Measurements from ENCODE around the gene CACHD1. TPM values are rescaled to one million over a fixed set of nuclear protein-coding genes. Genes with fewer than 3 reads are reported as not detected.

The CACHD1 gene
- total and polyA plus RNA-seq, 2 donors from 2014 or later = 3.9 to 8.2 TPM

DNA sequence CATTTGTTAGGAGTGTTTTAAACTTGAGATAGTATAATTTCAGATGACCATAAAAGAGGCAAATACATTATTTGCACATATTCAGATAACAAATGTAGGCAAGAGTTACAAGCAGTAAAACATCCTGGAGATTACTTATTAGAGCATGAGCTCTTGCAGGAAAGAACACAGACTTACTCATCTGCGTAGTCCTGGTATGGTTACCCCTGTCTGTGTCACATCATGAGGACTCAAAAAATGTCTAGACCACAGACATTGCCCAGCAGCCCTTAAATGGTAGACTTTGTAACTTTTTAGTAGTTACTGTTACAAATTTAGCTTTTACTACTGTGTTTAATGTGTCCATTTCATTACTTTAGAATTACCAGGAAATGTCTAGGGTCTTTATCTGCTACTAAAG lies 12.8 kb downstream of the CACHD1 start:
- peaks cover 12 to 35% (median 18%) of the 10 kb centered on the region in 3 donors for H3K4me1 ChIP-seq (ENCODE audit: control insufficient read depth in 2 of 3, insufficient read depth in 2 of 3, low read depth in 1 of 3, low read length in 3 of 3)
- H3K27me3 ChIP-seq (ENCODE audit: control insufficient read depth, insufficient read depth, low read length) = no peaks in the 10 kb centered on the region
- H3K9me3 ChIP-seq (ENCODE audit: control insufficient read depth in 2 of 3, insufficient read depth in 1 of 3, low read length in 3 of 3) = no peaks in the 10 kb centered on the region
- TF ChIP-seq, protein P1, sequence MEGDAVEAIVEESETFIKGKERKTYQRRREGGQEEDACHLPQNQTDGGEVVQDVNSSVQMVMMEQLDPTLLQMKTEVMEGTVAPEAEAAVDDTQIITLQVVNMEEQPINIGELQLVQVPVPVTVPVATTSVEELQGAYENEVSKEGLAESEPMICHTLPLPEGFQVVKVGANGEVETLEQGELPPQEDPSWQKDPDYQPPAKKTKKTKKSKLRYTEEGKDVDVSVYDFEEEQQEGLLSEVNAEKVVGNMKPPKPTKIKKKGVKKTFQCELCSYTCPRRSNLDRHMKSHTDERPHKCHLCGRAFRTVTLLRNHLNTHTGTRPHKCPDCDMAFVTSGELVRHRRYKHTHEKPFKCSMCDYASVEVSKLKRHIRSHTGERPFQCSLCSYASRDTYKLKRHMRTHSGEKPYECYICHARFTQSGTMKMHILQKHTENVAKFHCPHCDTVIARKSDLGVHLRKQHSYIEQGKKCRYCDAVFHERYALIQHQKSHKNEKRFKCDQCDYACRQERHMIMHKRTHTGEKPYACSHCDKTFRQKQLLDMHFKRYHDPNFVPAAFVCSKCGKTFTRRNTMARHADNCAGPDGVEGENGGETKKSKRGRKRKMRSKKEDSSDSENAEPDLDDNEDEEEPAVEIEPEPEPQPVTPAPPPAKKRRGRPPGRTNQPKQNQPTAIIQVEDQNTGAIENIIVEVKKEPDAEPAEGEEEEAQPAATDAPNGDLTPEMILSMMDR (IDR thresholded peaks at IDR 0.05; ENCODE audit: borderline replicate concordance, extremely low read depth, insufficient read depth) = no peak
- FAIRE-seq (no peak), DNase-seq (no peak)
- H3K9ac ChIP-seq (ENCODE audit: low read length in 3 of 3) = no peak overlapping the region
- H3K4me3 ChIP-seq (ENCODE audit: low read length in 3 of 3) = no peak overlapping the region
- intact Hi-C loops (cut with DNase I) = no loop called here
- no peaks in the 10 kb centered on the region for H3K36me3 ChIP-seq (ENCODE audit: control insufficient read depth in 2 of 3, insufficient read depth in 3 of 3, low read length in 3 of 3)
- no peak overlapping the region for H3K27ac ChIP-seq (ENCODE audit: low read depth in 2 of 2, low read length in 2 of 2)

DNA sequence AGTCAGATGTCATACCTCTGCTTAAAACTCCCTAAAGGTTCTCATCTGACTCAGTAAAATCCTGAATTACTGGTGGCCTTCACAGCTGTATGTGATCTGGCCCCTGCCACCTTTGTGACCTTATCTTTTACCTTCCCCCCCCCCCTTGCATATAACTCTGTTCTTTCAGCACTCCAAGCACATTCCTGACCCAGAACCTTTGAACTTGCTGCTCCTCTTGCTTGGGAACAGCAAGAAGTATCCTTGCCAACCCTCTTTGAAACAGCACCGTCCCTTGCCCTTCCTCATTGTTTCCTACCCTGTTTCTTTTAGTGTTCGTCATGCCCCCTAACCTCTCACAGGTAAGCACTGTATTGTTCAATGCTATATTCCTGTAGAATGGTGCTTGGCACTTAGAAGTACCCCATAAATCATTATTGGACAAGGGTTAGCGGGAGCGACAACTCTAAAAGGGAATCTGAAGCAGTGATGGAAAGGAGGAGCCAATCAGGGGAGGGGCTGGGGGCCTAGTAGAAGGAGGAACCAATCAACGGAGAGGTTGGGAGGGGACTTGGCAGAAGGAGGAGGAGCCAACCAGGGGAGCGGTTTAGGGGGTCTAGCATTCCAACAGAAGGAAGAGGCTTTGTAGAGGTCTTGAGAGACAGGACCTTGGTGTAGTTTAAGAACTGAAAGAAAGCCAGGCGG lies 13.9 kb downstream of the CACHD1 start:
- no peak for FAIRE-seq
- H3K9ac ChIP-seq (ENCODE audit: low read length in 3 of 3) = no peak overlapping the region
- H3K27ac ChIP-seq (ENCODE audit: low read depth in 2 of 2, low read length in 2 of 2) = peak overlapping the region; percentile 12 to 41
- H3K9me3 ChIP-seq (ENCODE audit: control insufficient read depth in 2 of 3, insufficient read depth in 1 of 3, low read length in 3 of 3) = no peaks in the 10 kb centered on the region
- no peaks in the 10 kb centered on the region for H3K36me3 ChIP-seq (ENCODE audit: control insufficient read depth in 2 of 3, insufficient read depth in 3 of 3, low read length in 3 of 3)
- intact Hi-C loops (cut with DNase I) = no loop called here
- no peaks in the 10 kb centered on the region for H3K27me3 ChIP-seq (ENCODE audit: control insufficient read depth, insufficient read depth, low read length)
- peaks cover 7 to 28% (median 18%) of the 10 kb centered on the region in 3 donors for H3K4me1 ChIP-seq (ENCODE audit: control insufficient read depth in 2 of 3, insufficient read depth in 2 of 3, low read depth in 1 of 3, low read length in 3 of 3)
- no peak overlapping the region for H3K4me3 ChIP-seq (ENCODE audit: low read length in 3 of 3)
- TF ChIP-seq, protein P1 (IDR thresholded peaks at IDR 0.05; ENCODE audit: borderline replicate concordance, extremely low read depth, insufficient read depth) = no peak
- no peak for DNase-seq

DNA sequence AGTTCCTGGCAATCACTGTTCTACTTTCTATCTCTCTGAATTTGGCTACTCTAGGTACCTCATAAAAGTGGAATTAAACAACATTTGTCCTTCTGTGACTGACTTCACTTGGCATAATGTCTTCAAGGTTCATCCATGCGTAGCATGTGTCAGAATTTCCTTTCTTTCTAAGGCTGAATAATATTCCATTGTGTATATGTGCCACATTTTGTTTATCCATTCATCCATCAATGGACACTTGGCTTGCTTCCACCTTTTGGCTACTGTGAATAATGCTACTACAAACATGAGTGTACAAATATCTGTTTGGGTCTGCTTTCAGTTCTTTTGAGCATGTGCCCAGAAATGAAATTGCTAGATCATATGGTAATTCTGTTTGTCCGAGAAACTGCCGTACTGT lies 14.7 kb downstream of the CACHD1 start:
- H3K4me3 ChIP-seq (ENCODE audit: low read length in 3 of 3) = no peak overlapping the region
- H3K36me3 ChIP-seq (ENCODE audit: control insufficient read depth in 2 of 3, insufficient read depth in 3 of 3, low read length in 3 of 3) = no peaks in the 10 kb centered on the region
- H3K27me3 ChIP-seq (ENCODE audit: control insufficient read depth, insufficient read depth, low read length) = no peaks in the 10 kb centered on the region
- intact Hi-C loops (cut with DNase I) = no loop called here
- TF ChIP-seq, protein P1 (IDR thresholded peaks at IDR 0.05; ENCODE audit: borderline replicate concordance, extremely low read depth, insufficient read depth) = no peak
- H3K9ac ChIP-seq (ENCODE audit: low read length in 3 of 3) = no peak overlapping the region
- no peak for DNase-seq
- no peak overlapping the region for H3K27ac ChIP-seq (ENCODE audit: low read depth in 2 of 2, low read length in 2 of 2)
- H3K4me1 ChIP-seq (ENCODE audit: control insufficient read depth in 2 of 3, insufficient read depth in 2 of 3, low read depth in 1 of 3, low read length in 3 of 3) = peaks cover 10 to 20% (median 14%) of the 10 kb centered on the region in 3 donors
- FAIRE-seq = no peak
- H3K9me3 ChIP-seq (ENCODE audit: control insufficient read depth in 2 of 3, insufficient read depth in 1 of 3, low read length in 3 of 3) = no peaks in the 10 kb centered on the region
